OCI-M1 (cell line): Measurements from ENCODE around the gene TMPRSS7.
A peak's percentile ranks its signal among the peaks of the same experiment; 100 is the strongest.

Source experiments
- DNase-seq: peaks from one replicate; lab custom pipeline; 2025; lab: John Stamatoyannopoulos, UW

TMPRSS7 gene, protein sequence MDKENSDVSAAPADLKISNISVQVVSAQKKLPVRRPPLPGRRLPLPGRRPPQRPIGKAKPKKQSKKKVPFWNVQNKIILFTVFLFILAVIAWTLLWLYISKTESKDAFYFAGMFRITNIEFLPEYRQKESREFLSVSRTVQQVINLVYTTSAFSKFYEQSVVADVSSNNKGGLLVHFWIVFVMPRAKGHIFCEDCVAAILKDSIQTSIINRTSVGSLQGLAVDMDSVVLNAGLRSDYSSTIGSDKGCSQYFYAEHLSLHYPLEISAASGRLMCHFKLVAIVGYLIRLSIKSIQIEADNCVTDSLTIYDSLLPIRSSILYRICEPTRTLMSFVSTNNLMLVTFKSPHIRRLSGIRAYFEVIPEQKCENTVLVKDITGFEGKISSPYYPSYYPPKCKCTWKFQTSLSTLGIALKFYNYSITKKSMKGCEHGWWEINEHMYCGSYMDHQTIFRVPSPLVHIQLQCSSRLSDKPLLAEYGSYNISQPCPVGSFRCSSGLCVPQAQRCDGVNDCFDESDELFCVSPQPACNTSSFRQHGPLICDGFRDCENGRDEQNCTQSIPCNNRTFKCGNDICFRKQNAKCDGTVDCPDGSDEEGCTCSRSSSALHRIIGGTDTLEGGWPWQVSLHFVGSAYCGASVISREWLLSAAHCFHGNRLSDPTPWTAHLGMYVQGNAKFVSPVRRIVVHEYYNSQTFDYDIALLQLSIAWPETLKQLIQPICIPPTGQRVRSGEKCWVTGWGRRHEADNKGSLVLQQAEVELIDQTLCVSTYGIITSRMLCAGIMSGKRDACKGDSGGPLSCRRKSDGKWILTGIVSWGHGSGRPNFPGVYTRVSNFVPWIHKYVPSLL

GRCh38 chr3:112034436-112034835 lies at the start of gene TMPRSS7:
TMPRSS7 (plus strand) TSS chr3:112034736; CDS start chr3:112034846, 110 bp downstream.
- no peak for DNase-seq

DNA sequence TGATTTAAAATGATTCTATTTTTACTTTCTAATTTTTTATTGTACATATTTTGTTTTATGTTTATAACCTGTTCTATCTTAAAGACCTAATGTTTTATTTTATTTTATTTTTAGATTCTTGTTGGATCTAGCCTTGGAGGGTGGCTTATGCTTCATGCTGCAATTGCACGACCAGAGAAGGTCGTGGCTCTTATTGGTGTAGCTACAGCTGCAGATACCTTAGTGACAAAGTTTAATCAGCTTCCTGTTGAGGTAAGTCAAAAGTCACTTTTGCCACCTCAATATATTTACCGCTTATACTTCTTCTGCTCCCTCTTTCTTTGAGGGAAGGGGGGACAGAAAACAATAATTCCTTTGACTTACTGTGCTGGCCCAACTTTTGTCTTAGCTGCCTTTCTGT lies 47.7 kb upstream of the TMPRSS7 start:
- no peak for DNase-seq

DNA sequence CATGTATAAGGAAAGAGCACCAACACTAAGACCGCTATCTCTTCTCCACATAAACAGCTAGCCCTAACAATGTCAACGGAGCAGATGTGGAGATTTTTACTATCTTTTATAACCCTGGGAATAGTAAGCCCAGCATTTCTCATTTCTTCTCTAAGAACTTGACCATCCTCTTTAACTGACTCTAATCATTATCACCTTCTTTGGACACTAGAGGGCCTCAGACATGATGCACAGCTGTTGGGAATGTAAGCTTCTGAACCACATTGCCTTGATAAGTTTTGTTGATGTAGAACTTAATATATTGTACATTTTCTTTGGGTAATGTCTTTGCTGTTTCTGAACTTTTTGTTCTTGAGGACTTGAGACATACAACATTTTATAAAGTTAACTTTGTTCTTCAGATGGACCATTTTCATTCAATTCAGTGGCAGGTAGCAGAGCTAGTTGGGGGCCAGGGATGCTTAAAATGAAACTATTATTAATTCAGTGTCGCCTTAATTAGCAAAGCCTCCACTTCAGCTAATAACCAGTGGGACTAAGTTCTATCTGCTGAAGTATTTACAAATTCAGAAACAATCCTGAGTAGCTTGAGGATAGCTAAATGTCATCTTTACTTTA lies 45.4 kb upstream of the TMPRSS7 start:
- DNase-seq: peak; percentile 67

GRCh38 chr3:111993038-111993437 lies 41.5 kb upstream of the TMPRSS7 start:
- no peak for DNase-seq

- peak; percentile 6 for DNase-seq
Observed at GRCh38 chr3:111998636-111999483, 35.7 kb upstream of the TMPRSS7 start, which contains the start of gene TAGLN3. TAGLN3 (plus strand) TSS chr3:111998922; CDS start chr3:111999423, 501 bp downstream.

DNA sequence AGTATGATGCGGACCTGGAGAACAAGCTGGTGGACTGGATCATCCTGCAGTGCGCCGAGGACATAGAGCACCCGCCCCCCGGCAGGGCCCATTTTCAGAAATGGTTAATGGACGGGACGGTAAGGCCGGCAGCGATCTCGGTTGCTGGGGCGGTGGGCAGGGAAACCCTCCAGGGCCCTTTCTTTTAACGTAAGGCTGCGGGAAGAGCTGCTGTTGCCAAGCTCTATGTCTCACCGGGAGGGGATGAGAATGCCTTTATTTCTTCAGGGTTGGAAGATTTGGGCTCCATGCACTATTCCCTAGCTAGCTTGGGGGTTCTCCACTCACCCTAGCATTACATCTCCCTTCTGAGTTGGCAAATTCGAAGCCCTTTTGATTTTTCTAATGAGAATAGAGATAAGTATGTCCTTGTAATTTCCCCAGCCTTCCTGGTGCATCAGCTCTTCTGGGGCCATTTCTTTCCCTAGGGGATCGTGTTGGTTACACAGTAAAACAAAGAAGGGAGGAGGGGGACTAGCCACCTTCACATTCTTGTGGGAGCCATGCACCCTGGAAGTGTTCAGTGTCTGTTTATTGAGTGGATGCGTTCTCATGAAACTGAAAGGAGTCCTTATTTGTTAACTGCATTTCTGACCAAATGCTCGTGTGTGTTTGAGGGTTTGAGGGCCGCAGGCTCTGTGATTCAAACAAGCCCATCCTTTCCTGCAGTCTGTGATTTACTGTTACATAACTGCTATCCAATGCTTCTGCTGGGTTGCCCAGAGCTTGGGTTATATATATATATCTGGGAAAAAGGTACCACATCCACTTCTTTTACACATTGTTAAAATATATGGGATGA lies 34.8 kb upstream of the TMPRSS7 start:
- DNase-seq: no peak

GRCh38 chr3:112000367-112000771 lies 34.2 kb upstream of the TMPRSS7 start:
- no peak for DNase-seq

- DNase-seq: no peak
Observed at GRCh38 chr3:112000966-112001365, 33.6 kb upstream of the TMPRSS7 start.

DNA sequence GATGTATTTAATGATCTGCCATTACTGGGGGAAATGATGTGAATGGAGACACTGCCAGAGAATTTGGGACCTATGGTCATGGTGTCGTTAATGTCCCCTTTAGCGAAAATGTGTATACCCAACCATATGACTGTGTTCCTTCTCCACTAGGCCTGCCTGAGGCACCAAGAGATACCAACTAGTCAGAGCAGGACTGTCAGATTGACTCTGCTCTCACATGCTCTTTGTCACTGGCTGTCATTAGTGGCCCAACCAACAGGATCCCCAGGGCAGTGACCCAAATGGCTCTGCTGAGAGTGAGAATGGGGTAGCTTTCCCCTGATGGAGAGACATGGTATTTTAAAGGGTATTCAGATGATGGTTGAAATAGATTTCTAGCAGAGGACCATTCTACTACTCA lies 33.0 kb upstream of the TMPRSS7 start:
- no peak for DNase-seq

DNA sequence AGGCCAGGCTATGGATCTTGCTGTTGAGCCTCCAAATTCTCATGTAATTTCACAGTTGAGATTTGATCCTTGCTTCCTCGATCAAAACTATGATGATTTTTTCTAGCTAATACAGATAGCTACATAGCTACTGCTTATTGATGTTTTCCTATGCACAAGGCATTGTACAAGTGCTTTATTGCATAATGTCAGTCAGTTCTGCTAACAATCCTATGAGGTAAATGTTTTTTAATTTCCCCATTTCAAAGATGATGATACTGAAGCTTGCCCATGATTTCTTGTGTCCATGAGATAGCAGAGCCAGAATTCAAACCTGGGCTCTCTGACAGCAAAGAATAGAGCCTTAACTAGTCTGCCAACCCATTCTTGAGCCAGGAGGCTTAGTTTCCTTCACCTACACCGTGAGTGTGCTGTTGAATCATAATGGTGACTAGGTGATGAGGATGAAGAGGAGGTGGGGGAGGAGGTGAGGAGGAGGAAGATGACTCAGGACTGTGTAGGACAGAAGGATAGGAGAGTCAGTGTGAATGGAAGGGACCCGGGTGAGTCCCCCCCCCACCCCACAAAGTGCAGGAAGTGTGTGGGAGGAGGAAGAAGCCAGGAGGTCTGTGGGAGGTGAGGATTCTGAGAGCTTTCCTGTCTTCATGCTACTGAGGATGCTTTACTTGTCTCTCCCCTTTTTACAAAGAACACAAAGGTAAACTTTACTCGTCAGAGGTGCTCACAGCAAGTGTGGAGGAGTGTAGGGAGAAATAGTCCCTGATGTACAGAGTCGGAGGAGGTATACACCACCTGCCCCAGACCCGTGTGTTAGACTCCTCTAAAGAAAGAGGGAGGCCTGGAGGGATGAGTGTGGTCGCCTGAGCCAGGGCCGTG lies 32.2 kb upstream of the TMPRSS7 start:
- no peak for DNase-seq

GRCh38 chr3:112003321-112004080 lies 31.0 kb upstream of the TMPRSS7 start:
- DNase-seq: no peak

DNA sequence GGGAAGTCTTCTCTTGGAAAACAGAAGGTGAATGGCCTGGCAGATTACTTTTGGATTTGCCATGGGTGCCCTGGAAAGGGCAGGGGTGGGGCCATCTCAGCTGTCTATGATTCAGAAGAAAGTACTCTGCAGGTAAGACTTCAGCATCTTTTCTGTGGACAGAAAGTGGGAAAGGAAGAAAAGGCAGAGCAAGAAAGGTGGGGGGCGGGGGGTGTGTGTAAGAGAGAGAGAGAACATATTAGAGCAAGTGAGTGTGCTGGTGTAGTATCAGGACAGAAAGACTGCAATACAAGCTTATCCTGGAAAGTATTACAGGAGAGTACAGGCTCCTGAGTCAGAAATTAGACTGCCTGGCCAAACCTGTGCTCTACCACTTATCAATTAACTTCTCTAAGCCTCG lies 30.3 kb upstream of the TMPRSS7 start:
- DNase-seq: no peak

DNA sequence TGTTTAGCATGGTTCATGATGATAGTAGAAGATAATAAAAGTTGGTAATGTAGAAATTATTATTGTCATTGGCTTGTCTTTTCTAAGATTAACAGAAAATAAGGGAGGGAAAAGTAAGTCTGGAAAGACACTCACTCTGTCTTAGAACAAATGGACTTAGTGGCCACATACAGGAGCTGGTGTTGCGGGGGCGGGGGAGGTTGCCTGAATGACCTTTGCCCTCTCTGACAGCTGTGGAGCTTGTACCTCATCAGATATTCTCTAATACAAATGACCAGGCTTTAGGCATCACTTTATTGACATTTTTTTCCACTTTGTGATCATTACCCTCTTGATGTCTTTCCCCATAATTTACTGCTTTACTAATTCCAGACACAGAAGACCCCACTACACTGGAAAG lies 29.9 kb upstream of the TMPRSS7 start:
- DNase-seq: no peak

DNA sequence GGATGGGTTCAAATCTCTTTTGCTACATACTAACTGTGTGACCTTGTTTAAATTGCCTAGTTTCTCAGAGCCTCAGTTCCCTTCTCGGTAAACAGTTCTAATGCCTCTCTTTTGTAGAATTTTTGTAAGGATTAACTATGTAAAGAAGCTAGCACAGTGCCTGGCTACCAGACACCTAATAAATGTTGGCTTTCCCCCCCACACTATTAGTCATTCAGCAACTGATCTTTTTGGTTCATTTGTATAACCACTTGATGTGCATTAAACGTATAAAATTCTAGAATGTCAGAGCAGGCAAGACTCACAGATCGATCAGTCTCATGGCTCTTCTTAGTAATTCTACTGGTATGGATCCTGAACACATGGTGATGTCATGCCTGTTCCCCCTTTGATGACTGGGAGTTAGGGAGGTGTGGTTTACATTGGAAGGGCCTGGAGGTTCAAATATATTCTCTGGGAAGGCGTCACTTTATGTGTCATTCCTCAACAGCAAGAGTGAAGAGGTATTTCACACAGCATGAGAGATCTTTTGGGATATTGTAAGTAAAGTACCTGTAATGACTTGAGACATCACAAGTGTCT lies 29.4 kb upstream of the TMPRSS7 start:
- no peak for DNase-seq

DNA sequence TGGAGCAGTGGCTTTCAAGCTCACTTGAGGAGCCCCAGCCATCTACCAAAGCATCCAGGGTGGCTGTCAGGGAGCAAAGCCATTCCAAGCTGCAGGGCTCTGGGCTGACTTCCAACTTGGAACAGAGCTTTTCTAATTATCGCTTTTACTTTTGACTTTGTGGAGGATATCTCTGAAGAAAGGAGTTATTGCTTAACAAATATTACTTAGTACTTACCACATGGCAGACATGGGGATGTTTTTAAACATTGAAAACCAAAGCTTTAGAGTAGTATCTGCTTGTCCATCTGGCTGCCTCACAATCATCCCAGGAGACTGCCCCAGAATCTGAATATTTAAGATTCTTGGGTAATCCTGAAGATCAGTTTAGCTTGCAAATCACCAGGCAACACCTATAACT lies 26.9 kb upstream of the TMPRSS7 start:
- no peak for DNase-seq

GRCh38 chr3:112009670-112010069 lies 24.9 kb upstream of the TMPRSS7 start:
- DNase-seq: no peak

DNA sequence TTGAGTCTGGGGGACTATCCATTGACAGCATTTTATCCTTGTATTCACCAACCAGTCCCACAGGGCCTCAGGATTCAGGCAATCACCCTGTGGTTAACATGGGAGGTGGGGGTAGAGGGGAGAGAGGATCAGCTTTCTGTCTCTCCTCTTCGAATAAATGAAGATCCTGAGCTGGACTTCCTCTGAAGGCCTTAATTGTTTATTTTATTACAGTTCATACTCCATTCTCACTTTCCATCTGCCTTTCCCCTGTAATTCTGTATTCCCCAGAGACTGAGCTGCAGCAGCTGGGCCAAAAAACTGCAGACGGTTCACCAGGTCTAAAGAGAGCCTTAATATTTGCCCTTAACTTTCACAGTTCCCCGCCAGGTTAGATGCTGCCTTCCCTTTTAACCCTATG lies 23.9 kb upstream of the TMPRSS7 start:
- DNase-seq: no peak

GRCh38 chr3:112011376-112011940 lies 23.1 kb upstream of the TMPRSS7 start:
- no peak for DNase-seq
